NCI-H2196 (cell line): ENCODE data around the gene DIP2B.
A peak's percentile ranks its signal among the peaks of the same experiment; 100 is the strongest.
"Not testable (repeated sequence)": the region's sequence is repeated elsewhere in the genome, so short reads cannot be mapped to it uniquely, and the experiment has no call there.

Experiments used
- DNase-seq: peaks from one replicate; lab custom pipeline; 2025; ENCODE audit not compliant: unreplicated experiment; lab: John Stamatoyannopoulos, UW

The DIP2B gene

DNA sequence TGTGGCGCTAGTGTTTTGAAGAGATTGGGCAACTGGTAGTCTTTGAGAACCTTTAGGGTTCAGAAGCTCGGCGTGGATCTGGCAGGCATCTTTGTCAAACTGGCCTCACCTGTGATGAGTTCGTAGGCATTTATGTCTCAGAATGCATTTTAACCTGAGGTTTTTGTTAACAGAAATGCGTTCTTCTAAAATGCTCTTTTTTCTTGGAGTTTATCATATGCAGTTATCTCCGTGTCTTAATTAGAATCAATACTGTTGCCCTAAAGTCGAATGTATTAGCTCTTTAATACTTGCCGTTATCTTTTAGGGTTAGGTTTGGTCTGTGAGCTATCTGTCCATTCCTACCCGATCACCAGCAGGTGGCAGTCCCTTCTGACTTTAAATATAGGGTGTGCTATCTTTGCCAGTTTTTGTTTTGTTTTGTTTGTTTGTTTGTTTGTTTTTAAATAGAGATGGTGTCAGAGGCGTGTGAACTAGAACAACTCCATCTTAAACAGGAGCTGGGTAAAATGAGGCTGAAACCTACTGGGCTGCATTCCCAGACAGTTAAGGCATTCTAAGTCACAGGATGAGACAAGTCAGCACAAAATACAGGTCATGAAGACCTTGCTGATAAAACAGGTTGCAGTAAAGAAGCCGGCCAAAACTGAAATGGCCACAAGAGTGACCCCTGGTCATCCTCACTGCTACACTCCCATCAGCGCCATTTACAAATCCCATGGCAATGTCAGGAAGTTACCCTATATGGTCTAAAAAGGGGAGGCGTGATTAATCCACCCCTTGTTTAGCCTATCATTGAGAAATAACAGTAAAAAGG lies 260.5 kb downstream of the DIP2B start:
- peak; percentile 47 for DNase-seq

- DNase-seq = no peak
Observed at GRCh38 chr12:50768391-50768790, 263.6 kb downstream of the DIP2B start.

DNA sequence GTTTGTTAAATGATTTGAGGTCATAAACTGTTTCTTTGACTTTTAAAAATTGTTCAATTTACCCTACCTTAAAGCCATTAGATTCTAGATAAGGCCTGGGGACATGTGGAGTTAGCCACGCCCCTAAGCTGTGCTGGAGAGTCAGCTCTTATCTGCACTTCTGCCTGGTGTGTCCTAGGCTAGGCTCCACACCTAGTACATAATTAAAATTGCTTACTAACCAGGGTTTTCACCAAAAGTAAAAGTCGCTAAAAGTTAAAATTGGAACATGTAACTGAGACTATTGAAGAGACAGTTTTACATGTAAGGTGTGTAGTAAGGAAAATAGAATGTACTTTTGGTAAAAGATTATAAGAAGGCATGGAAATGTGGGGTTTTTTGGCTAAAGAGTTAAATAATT lies 264.0 kb downstream of the DIP2B start:
- DNase-seq = not testable (repeated sequence)

- no peak for DNase-seq
Observed at GRCh38 chr12:50771409-50771808, 266.6 kb downstream of the DIP2B start.

GRCh38 chr12:50772470-50772869 lies 267.7 kb downstream of the DIP2B start:
- no peak for DNase-seq

DNA sequence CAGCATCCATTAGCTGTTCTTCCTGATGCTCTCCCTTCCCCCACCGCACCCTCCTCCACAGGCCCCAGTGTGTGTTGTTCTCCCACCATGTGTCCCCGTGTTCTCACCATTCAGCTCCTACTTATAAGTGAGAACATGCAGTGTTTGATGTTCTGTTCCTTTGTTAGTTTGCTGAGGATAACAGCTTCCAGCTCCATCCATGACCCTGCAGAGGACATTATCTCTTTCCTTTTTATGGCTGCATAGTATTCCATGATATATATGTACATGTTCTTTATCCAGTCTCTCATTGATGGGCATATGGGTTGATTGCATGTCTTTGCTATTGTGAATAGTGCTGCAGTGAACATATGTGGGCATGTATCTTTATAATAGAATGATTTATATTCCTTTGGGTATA lies 268.1 kb downstream of the DIP2B start:
- no peak for DNase-seq

- DNase-seq = no peak
Observed at GRCh38 chr12:50775251-50775650, 270.5 kb downstream of the DIP2B start.

DNA sequence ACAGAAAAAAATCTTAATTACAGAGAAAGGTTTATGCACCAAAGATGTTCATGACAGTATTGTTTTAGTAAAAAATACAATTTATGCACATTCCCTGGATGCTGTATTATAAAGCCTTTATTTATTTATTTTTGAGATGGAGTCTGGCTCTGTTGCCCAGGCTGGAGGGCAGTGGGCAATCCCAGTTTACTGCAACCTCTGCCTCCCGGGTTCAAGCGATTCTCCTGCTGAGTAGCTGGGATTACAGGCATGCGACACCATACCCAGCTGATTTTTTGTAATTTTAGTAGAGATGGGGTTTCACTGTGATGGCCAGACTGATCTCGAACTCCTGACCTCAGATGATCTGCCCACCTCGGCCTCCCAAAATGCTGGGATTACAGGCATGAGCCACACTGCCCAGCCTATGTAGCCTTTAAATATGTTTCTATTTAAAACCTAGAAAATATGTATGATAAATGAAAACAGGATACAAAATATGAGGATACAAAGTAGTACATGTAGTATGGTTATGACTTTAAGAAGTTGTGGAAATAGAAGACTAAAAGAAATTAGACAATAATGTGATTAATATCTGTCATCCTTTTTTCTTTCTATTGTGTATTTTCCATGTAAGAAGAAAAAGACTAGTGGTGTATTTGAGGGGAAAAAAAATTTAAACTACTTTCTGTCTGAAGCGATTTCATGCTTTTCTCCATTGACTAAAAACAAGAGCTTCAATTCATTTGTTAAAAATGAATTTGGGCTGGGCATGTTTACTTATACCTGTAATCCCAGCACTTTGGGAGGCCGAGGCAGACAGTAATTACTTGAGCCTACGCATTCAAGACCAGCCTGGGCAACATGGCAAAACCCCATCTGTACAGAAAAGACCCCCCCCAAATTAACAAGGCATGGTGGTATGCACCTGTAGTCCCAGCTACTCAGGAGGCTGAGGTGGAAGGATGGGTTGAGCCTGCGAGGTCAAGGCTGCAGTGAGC lies 272.3 kb downstream of the DIP2B start:
- no peak for DNase-seq

GRCh38 chr12:50778663-50779590 lies 274.1 kb downstream of the DIP2B start:
- no peak for DNase-seq

GRCh38 chr12:50780013-50780412 lies 275.2 kb downstream of the DIP2B start:
- DNase-seq = no peak

GRCh38 chr12:50784501-50784900 lies 279.7 kb downstream of the DIP2B start:
- no peak for DNase-seq

DNA sequence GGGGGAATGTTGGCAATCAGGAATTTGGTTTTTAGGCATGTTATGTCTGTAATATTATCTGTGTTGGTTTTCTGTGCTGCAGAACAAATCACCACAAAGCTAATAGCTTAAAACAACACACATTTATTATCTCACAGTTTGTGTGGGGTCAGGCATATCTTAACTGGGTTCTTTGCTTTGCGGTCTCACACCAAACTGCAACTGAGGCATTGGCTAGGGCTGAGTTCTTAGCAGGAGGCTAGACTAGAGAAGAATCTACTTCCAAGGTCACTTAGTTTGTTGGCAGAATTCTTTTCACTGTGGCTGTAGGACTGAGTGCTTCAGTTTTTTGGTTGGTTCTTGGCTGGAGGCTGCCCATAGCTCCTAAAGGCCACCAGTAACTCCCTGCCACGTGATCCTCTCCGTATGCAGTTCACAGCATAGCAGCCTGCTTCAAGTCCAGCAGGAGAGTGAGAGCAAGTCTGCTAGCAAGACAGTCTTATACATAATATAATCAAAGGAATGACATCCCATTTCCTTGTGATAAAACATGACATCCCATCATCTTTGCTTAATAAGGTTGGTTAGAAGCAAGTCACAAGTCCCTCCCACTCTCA lies 280.7 kb downstream of the DIP2B start:
- DNase-seq = no peak

DNA sequence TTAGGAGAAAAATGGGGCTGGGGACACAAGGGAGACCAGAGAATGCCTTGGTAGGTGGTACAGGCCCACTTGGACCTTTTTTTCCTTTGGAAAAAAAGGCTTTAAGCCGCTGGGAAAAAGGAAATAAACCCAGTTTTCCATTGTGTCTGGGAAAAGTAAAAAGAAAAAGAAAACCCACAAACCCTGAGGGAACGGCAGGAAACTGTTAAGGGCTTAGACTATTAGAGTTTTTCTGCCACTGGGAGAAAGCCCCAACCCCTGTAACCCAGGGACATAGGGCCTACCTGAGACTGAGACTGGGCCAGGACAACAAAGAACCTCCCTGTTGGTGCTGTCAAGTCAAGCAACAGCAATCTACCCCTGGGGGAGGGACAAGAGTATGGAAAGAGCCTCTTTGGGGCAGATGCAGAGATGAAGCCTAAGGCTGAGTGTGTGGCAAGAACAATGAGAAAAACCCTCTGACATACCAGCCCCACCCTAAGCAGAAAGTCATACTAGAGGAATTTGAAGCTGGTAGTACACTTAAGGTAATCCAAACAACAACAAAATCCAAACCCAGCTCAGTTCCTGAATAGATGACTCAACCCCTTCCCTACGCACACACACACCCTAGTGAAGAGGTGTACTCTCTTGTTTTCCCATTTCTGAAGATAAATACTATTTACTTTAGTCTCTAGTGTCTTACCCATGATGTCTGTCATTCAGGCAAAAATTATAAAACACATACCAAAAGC lies 281.9 kb downstream of the DIP2B start:
- DNase-seq = no peak

GRCh38 chr12:50787618-50788017 lies 282.8 kb downstream of the DIP2B start:
- no peak for DNase-seq

GRCh38 chr12:50788561-50788960 lies 283.8 kb downstream of the DIP2B start:
- no peak for DNase-seq

GRCh38 chr12:50790081-50790480 lies 285.3 kb downstream of the DIP2B start:
- no peak for DNase-seq
